Activated T-helper 2 cell treated with anti-CD3 and anti-CD28 coated beads, Interferon-gamma antibody, Interleukin-2, Interleukin-4, amounts not matched to agents 10 μg/mL and 5 μg/mL and 100 μg/mL, durations not matched to agents 14 hours and 24 hours and 36 hours (primary cell): ENCODE results near the gene SLC25A45. TPM values are rescaled to one million over a fixed set of nuclear protein-coding genes. Genes with fewer than 3 reads are reported as not detected.
A peak's percentile ranks its signal among the peaks of the same experiment; 100 is the strongest.

Experiments
- DNase-seq: peaks from one replicate; pipeline ENCODE4 v3.0.0; 2021; ENCODE audit warnings: low spot score
- H3K27ac Mint-ChIP-seq: one replicate; pipeline ENCODE4 v1.8.0; 2021; ENCODE audit warnings: mixed read lengths
- H3K27me3 Mint-ChIP-seq: one replicate; pipeline ENCODE4 v1.8.0; 2021; ENCODE audit warnings: low read depth, mixed read lengths
- H3K36me3 Mint-ChIP-seq: one replicate; pipeline ENCODE4 v1.8.0; 2021; ENCODE audit warnings: low read depth, mixed read lengths
- H3K4me1 Mint-ChIP-seq: one replicate; pipeline ENCODE4 v1.8.0; 2021; ENCODE audit warnings: low read depth, mixed read lengths
- H3K4me3 Mint-ChIP-seq: one replicate; pipeline ENCODE4 v1.8.0; 2021; ENCODE audit warnings: low read depth, mild to moderate bottlenecking, moderate library complexity, mixed read lengths
- H3K9me3 Mint-ChIP-seq: one replicate; pipeline ENCODE4 v1.8.0; 2021; ENCODE audit warnings: mixed read lengths
- intact Hi-C: fragments of 100-400 bp; cut with micrococcal nuclease; formaldehyde crosslinking; loops from one replicate; pipeline ENCODE4 v1.15.1; 2023
- total RNA-seq: library from RNA; stranded (reverse); gene quantifications from 2 replicates; pipeline ENCODE4 v1.2.3, GENCODE V29; 2022

Gene SLC25A45
- total RNA-seq, 1 donor from 2014 or later = 16.3 TPM

DNA sequence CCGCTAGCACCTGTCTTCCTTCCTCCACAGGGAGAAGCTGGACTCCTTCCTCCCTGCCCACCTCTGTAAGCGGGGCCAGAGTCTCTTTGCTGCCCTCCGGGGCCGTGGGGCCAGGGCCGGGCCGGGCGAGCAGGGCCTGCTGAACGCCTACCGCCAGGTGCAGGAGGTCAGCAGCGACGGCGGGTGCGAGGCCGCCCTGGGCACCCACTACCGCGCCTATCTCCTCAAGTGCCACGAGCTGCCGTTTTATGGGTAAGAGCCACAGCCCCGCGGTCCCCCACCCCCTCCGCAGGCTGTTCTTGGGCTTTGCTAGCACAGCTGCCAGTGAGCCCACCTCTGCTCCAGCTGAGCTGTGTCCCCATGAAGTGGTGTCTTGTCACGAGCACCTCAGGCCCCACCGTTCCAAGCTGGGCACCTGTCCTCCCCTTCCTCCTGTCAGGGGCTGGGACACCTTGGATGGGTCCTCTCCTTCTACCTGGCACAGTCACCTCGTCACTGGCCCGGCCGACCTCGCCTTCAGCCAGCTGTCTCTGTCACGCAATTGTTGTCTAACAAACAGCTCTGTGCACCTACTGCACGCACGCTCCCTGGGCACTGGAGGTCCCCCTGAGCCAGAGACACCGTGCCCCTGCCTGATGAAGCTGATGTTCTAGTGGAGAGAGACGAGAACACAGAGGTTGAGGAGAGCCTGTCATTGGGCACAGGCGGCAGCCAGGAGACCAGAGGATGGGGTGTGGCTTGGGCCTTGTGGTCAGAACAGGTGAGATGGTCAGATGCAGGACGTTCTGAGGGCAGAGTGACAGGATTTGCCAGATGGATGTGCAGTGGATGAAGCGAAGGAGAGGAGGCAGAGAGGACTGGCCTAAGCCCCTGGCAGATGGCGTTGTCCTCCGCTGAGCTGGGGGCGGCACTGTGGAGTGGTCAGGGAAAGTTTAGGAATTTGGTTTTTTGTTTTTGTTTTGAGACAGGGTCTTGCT lies 14.6 kb upstream of the SLC25A45 start:
- no peak for DNase-seq
- no peaks in the 10 kb centered on the region for H3K27me3 Mint-ChIP-seq
- no peaks in the 10 kb centered on the region for H3K4me1 Mint-ChIP-seq
- H3K9me3 Mint-ChIP-seq = no peaks in the 10 kb centered on the region
- no peak overlapping the region for H3K4me3 Mint-ChIP-seq
- H3K27ac Mint-ChIP-seq = no peak overlapping the region
- intact Hi-C loops = no loop called here
- peaks cover 34% of the 10 kb centered on the region for H3K36me3 Mint-ChIP-seq

DNA sequence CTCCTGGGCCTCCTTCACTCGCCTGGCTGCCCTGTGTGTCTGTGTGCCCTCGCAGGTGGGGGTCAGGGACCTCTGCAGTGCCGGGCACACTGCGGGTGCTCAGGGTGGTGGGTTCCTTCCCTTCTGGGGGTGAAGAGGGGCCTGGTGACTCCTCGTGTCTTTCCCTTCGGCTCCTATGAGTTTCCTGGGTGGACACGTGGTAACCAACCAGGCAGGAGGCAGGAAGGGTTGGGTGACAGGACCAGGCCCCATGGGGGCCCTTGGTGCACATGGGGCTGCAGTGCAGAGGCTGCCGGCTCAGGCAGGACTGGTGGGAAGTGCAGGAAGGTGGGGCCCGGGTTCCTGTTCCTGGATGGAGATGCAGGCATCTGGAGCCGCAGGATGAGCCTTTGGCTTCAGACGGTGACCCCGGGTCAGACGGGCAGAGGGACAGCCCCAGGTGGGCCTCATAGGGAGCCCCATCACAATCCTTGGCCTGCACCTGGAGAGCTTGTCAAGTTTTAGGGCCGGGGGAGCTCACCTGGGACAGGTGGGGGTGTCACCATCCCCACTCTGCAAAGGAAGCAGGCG lies 13.6 kb upstream of the SLC25A45 start:
- Mint-ChIP-seq H3K27ac (no peak overlapping the region), H3K4me3 (no peak overlapping the region), H3K27me3 (no peaks in the 10 kb centered on the region), H3K36me3 (peaks cover 33% of the 10 kb centered on the region), H3K4me1 (peaks cover 2% of the 10 kb centered on the region), H3K9me3 (no peaks in the 10 kb centered on the region)
- intact Hi-C loops = no loop called here
- DNase-seq = no peak

DNA sequence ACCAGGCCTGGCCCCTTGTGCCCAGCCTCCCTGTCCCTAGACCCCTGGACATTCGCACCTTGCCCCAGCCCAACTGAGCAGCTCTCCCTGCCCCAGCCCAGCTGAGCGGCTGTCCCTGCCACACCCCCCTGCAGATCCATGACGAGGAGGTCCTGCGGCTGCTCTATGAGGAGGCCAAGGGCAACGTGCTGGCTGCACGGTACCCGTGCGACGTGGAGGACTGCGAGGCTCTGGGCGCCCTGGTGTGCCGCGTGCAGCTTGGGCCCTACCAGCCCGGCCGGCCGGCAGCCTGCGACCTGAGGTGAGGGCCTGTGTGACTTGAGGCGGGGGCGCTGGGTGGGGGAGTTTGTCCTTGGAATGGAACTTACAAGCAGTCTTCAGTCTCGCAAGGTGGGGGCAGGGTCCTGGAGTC lies 11.7 kb upstream of the SLC25A45 start:
- H3K27ac Mint-ChIP-seq = no peak overlapping the region
- intact Hi-C loops = no loop called here
- H3K4me1 Mint-ChIP-seq = peaks cover 15% of the 10 kb centered on the region
- H3K36me3 Mint-ChIP-seq = peaks cover 21% of the 10 kb centered on the region
- no peak overlapping the region for H3K4me3 Mint-ChIP-seq
- no peaks in the 10 kb centered on the region for H3K9me3 Mint-ChIP-seq
- DNase-seq = no peak
- no peaks in the 10 kb centered on the region for H3K27me3 Mint-ChIP-seq

DNA sequence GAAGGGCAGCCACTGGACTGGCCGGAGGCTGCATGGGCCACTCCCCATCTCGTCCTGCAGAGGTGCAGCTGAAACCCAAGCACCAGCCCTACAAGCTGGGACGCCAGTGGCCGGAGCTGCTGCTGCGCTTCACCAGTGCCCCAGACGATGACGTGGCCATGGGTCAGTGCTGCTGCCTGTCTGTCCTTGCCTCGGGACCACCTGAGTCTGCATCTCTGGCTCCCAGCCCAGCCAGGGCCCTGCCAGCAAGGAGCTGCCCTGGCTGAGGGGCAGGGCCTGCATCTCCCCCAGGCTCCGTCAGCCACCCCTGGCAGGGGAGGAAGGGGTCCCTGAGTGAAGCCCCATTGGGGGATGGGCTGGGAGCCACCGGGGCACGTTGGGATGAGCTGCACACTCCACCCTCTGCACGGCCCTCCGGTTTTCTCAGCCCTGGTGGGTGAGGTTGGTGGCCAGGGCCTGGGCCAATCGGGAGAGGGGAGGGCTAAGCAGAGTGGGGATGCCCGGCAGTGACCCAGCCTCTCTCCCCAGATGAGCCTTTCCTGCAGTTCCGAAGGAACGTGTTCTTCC lies 11.2 kb upstream of the SLC25A45 start:
- no peak for DNase-seq
- Mint-ChIP-seq H3K4me1 (peaks cover 20% of the 10 kb centered on the region), H3K27me3 (no peaks in the 10 kb centered on the region), H3K9me3 (no peaks in the 10 kb centered on the region), H3K4me3 (no peak overlapping the region), H3K36me3 (peaks cover 25% of the 10 kb centered on the region), H3K27ac (no peak overlapping the region)
- intact Hi-C loops = no loop called here

DNA sequence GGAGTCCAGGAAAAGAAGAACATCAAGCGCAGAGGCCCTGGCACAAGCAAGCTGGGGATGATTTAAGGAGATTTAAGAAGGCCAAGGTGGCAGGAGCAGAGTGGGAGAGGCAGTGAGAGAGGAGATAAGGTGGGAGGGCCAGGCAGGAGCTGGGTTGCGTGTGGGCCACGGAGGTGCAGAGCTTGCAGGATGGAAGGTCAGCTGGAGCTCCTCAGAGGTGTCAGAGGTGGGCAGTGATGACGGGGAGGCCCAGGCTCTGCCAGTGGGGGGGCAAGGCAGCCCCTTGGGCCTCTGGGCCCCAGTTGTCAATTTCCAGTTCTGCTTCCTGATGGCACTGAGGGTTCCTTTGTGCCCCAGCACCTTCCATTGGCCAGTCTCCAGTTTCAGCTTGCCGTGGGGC lies 10.5 kb upstream of the SLC25A45 start:
- Mint-ChIP-seq H3K4me1 (peaks cover 27% of the 10 kb centered on the region), H3K27me3 (no peaks in the 10 kb centered on the region), H3K4me3 (no peak overlapping the region), H3K27ac (no peak overlapping the region), H3K9me3 (no peaks in the 10 kb centered on the region), H3K36me3 (peaks cover 26% of the 10 kb centered on the region)
- intact Hi-C loops = no loop called here
- DNase-seq = no peak

DNA sequence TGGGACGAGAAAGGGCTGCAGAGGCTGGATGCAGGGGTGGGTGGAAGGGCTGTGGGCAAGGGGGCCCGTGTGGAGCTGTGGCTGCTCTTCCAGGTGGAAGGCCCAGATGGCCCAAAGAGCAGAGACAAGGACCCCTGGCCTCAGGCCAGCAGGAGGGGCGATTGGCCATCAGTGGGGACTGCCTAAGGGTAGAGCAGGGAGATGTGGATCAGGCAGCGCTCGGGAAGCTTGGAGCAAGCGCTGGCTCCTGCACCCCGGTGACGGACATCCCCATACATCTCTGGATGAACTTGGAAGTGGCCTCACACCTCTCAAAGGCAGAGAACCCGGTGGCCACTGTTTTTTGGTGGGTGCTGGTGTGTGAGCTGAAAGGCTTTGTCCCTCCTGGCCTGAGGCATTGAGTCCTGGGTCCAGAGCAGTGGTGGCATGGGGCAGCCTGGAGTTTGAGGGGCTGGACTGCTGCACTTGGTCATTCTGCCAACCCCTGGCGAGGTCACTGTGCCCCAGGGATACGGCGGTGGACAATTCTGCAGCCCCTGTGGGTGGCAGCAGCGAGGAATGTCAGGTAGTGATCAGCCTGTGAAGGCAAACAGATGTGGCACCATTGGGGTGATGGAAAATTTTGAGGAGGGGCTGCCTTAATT lies 9.9 kb upstream of the SLC25A45 start:
- Mint-ChIP-seq H3K9me3 (no peaks in the 10 kb centered on the region), H3K36me3 (peaks cover 24% of the 10 kb centered on the region), H3K4me3 (no peak overlapping the region), H3K27ac (no peak overlapping the region), H3K4me1 (peaks cover 28% of the 10 kb centered on the region), H3K27me3 (no peaks in the 10 kb centered on the region)
- intact Hi-C loops = no loop called here
- no peak for DNase-seq

DNA sequence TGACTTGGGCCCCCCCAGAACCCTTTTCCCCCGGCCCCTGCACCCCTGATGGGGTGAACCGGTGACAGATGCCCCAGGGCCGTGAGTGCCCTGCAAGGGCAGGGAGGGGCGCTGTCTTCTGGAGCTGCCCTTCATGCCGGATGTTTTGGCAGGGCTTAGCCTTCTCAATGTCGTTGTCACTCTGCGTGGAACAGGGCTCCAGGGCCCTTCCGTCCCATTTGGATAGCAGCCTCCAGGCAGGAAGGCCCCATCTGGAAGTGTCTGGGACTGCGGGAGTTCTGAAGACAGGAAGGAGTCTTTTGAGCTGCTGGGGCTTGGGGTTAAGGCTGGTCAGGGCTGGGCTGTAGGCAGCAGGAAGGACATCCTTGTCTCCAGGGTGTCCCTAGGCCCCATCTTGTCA lies 8.6 kb upstream of the SLC25A45 start:
- DNase-seq = no peak
- no peak overlapping the region for H3K4me3 Mint-ChIP-seq
- H3K27me3 Mint-ChIP-seq = no peaks in the 10 kb centered on the region
- peaks cover 31% of the 10 kb centered on the region for H3K4me1 Mint-ChIP-seq
- intact Hi-C loops = no loop called here
- H3K36me3 Mint-ChIP-seq = peaks cover 21% of the 10 kb centered on the region
- no peak overlapping the region for H3K27ac Mint-ChIP-seq
- H3K9me3 Mint-ChIP-seq = no peaks in the 10 kb centered on the region

DNA sequence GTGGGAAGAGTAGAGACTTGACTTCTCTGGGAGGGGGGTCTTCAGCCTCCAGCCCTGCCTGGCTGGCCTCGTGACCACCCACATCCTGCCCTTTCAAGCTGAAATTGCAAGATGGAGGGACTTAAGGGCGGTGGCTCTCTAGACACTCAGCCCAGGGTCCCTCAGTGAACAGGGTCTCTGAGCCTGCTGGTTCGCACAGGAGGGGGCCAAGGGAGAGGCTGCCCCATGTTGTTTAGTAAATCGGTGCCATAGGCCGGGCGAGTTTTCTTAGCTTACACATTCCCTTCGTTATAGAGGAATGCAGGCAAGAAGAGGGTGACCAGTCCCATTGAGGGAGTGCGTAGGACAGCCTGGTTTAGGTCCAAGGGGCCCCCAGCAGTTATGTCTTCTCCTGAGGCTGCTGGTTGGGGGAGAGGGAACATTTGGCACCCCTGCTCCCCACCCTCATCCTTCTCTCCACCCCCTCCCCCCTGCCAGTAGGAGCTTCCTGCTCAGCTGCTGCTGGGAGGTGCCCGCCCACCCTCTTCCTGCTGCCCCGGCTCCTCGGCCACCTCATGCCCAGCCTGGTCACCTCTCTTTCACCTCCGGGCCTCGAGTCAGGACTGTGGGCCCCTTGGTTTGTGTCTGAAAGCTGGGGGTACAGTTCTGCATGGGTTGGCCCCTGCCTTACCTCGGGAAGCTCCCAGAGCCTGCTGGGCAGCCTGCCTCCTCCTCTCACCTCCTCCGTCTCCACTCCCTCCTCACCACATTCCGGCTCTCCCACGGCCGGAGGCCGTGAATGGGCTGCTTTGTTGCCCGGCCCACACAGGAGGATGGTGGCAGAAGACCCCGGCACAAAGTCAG lies 7.9 kb upstream of the SLC25A45 start:
- no peak for DNase-seq
- intact Hi-C loops = no loop called here
- Mint-ChIP-seq H3K4me3 (no peak overlapping the region), H3K9me3 (no peaks in the 10 kb centered on the region), H3K4me1 (peaks cover 34% of the 10 kb centered on the region), H3K36me3 (peaks cover 21% of the 10 kb centered on the region), H3K27ac (peak overlapping the region; percentile 38), H3K27me3 (no peaks in the 10 kb centered on the region)

DNA sequence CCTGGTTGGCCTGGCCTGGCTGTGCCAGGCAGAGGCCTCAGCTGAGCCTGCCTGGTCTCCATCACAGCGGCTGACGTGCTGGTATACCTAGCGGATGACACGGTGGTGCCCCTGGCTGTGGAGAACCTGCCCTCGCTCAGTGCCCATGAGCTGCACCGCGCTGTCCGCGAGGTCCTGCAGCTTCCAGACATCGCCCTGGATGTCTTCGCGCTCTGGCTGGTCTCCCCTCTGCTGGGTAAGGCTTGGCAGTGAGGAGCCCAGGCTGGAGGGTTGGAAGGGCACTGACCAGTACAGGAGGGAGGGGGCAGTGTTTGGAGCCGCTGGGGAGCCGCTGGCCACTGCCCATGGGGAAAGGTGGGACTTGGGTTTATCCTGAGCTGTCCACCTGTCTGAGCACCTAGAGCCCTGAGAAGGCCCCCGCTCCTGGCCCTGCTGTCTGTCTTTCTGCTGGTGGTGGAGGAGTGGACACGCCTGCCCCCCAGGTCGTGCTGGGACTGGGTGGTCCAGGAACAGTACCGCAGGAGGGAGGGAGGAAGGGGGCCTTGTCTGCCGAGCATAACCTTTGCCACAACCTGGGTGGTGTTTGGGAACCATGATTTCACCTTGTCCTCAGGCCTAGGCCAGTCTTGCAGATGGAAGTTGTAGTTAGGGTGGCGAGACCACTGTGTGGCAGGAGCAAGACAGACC lies 7.0 kb upstream of the SLC25A45 start:
- no peaks in the 10 kb centered on the region for H3K9me3 Mint-ChIP-seq
- H3K27ac Mint-ChIP-seq = no peak overlapping the region
- H3K4me3 Mint-ChIP-seq = no peak overlapping the region
- H3K36me3 Mint-ChIP-seq = peaks cover 21% of the 10 kb centered on the region
- DNase-seq = no peak
- H3K27me3 Mint-ChIP-seq = no peaks in the 10 kb centered on the region
- intact Hi-C loops = no loop called here
- H3K4me1 Mint-ChIP-seq = peaks cover 42% of the 10 kb centered on the region

DNA sequence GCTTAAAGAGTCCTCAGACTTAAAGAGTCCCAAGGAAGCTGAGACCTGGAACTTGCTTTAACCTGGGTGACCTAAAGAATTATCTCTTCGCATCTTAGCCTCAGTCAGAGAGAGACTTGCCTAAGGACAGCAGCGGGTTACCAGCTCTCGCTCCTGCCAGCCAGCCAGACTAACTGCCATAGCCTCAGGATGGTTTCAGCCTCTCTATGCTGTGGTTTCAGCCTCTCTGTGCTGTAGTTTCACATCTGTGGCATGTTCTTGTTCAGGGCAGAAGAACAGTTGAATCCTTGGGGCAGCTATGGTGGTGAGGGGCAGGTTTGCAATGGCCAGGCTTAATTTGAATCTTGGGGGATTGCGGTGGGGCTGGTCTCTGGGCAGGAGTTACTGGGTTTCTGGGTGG lies 6.3 kb upstream of the SLC25A45 start:
- intact Hi-C loops = no loop called here
- Mint-ChIP-seq H3K27ac (peak overlapping the region; percentile 60), H3K36me3 (peaks cover 21% of the 10 kb centered on the region), H3K9me3 (no peaks in the 10 kb centered on the region), H3K4me3 (peak overlapping the region; percentile 71), H3K4me1 (peaks cover 49% of the 10 kb centered on the region), H3K27me3 (no peaks in the 10 kb centered on the region)
- DNase-seq = no peak

DNA sequence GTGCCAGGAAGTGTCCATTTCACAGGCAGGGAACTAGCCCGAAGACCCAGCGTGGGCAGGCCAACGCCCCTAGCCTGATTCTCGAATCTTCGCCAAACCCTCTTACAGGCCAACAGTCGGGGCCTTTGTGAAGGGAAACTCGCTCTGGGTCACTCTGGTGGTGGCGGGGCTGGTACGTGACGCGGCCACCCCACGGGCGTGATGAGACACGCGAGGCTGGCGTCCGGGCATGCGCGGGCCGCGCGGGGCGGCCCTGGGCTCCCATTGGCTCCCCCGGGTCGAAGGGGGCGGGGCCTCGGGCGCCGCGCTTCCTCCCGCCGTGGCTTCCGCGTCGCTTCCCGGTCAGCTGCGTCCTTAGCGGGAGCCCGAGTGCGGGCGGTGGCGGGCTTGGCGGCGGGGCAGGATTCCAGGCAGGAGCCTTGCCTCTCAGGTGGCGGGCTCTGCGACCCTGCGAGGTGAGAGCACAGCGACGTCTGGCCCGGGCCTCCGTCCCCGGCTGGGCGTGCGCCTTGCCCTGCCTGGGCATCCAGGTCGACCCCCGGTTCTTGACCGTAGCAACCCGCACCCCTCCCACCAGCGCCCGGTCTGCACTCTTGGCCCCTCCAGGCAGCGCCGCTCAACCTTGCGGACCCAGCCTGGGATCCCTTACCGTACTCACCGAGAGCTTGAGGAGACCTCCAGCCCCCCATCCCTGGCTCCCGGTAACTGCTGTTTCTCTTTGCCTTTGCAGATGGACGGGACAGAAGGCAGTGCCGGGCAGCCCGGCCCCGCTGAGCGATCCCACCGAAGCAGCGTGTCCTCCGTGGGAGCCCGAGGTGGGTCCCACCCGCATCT lies 4.1 kb upstream of the SLC25A45 start, which contains the start of gene FRMD8:
Gene FRMD8, plus strand, starts transcription at position 331 of the 834 bp plus-strand sequence. Its CDS starts 400 bp downstream, at position 731.
- peak; percentile 84 for DNase-seq
- intact Hi-C loops = no loop called here
- Mint-ChIP-seq H3K27ac (peak within 1 kb of the TSS; percentile 98), H3K27me3 (no peaks in the 10 kb centered on the region), H3K9me3 (no peaks in the 10 kb centered on the region), H3K36me3 (peaks cover 11% of the 10 kb centered on the region), H3K4me1 (peaks cover 63% of the 10 kb centered on the region), H3K4me3 (peak within 1 kb of the TSS; percentile 96)
